Measurements from ENCODE around the gene TBC1D30. TPM values are rescaled to one million over a fixed set of nuclear protein-coding genes. Genes with fewer than 3 reads are reported as not detected.

The TBC1D30 gene
- total RNA-seq, 2 donors from 2014 or later = 68.7 to 91.0 TPM

- DNase-seq = peak; percentile 65 to 92 (median 80)
- H3K27ac ChIP-seq = peak overlapping the region in 1 of 4 donors; percentile 59
- intact Hi-C loops (cut with DNase I) = no loop called here
- WGBS, 2 donors = 25 to 33% methylated on average over 5 of the region's 5 CpGs
- H3K27me3 ChIP-seq = no peaks in the 10 kb centered on the region
- no peak overlapping the region for H3K4me3 ChIP-seq
- no peaks in the 10 kb centered on the region for H3K9me3 ChIP-seq
- no peak for TF ChIP-seq POLR2A (IDR thresholded peaks at IDR 0.05)
- TF ChIP-seq CTCF (IDR thresholded peaks at IDR 0.05) = peak; percentile 46 to 95 (median 88)
- H3K36me3 ChIP-seq (replicated peaks in 1 of 2; ENCODE audit: insufficient read depth in 1 of 2, low read depth in 2 of 2) = no peaks in the 10 kb centered on the region
- H3K4me1 ChIP-seq = peaks cover 11% of the 10 kb centered on the region
- peak; percentile 94 for ATAC-seq
Observed at GRCh38 chr12:64796205-64796845, 28.1 kb upstream of the TBC1D30 start.

GRCh38 chr12:64797156-64797555 lies 27.3 kb upstream of the TBC1D30 start:
- Histone ChIP-seq H3K27ac (peak overlapping the region in 2 of 4 donors; percentile 25 to 55), H3K36me3 (replicated peaks in 1 of 2; ENCODE audit: insufficient read depth in 1 of 2, low read depth in 2 of 2) (no peaks in the 10 kb centered on the region), H3K9me3 (no peaks in the 10 kb centered on the region), H3K27me3 (no peaks in the 10 kb centered on the region), H3K4me3 (no peak overlapping the region), H3K4me1 (peaks cover 11% of the 10 kb centered on the region)
- TF ChIP-seq CTCF (IDR thresholded peaks at IDR 0.05) = no peak
- TF ChIP-seq POLR2A (IDR thresholded peaks at IDR 0.05) = no peak
- DNase-seq (no peak), ATAC-seq (no peak)
- WGBS, 2 donors = 27 to 35% methylated on average over 1 of the region's 1 CpG
- intact Hi-C loops (cut with DNase I) = no loop called here

- ATAC-seq (no peak), DNase-seq (no peak)
- H3K4me3 ChIP-seq = no peak overlapping the region
- intact Hi-C loops (cut with DNase I) = no loop called here
- no peaks in the 10 kb centered on the region for H3K27me3 ChIP-seq
- H3K27ac ChIP-seq = no peak overlapping the region
- no peaks in the 10 kb centered on the region for H3K9me3 ChIP-seq
- no peak for TF ChIP-seq CTCF (IDR thresholded peaks at IDR 0.05)
- no peak for TF ChIP-seq POLR2A (IDR thresholded peaks at IDR 0.05)
- H3K36me3 ChIP-seq (replicated peaks in 1 of 2; ENCODE audit: insufficient read depth in 1 of 2, low read depth in 2 of 2) = no peaks in the 10 kb centered on the region
- H3K4me1 ChIP-seq = peaks cover 11% of the 10 kb centered on the region
Observed at GRCh38 chr12:64798165-64798564, 26.3 kb upstream of the TBC1D30 start.

- H3K4me1 ChIP-seq = peaks cover 11% of the 10 kb centered on the region
- H3K9me3 ChIP-seq = no peaks in the 10 kb centered on the region
- H3K4me3 ChIP-seq = no peak overlapping the region
- ATAC-seq = no peak
- WGBS, 2 donors = 81 to 84% methylated on average over 5 of the region's 5 CpGs
- no peaks in the 10 kb centered on the region for H3K36me3 ChIP-seq (replicated peaks in 1 of 2; ENCODE audit: insufficient read depth in 1 of 2, low read depth in 2 of 2)
- H3K27ac ChIP-seq = no peak overlapping the region
- TF ChIP-seq CTCF (IDR thresholded peaks at IDR 0.05) = no peak
- no peak for TF ChIP-seq POLR2A (IDR thresholded peaks at IDR 0.05)
- intact Hi-C loops (cut with DNase I) = no loop called here
- H3K27me3 ChIP-seq = no peaks in the 10 kb centered on the region
- no peak for DNase-seq
Observed at GRCh38 chr12:64800640-64801039, 23.8 kb upstream of the TBC1D30 start.

GRCh38 chr12:64801381-64801780 lies 23.1 kb upstream of the TBC1D30 start:
- DNase-seq = no peak
- no peak overlapping the region for H3K4me3 ChIP-seq
- H3K36me3 ChIP-seq (replicated peaks in 1 of 2; ENCODE audit: insufficient read depth in 1 of 2, low read depth in 2 of 2) = no peaks in the 10 kb centered on the region
- H3K27me3 ChIP-seq = no peaks in the 10 kb centered on the region
- no peaks in the 10 kb centered on the region for H3K9me3 ChIP-seq
- 65 to 71% methylated on average over 2 of the region's 2 CpGs for WGBS, 2 donors
- intact Hi-C loops (cut with DNase I) = no loop called here
- TF ChIP-seq CTCF (IDR thresholded peaks at IDR 0.05) = no peak
- no peak for TF ChIP-seq POLR2A (IDR thresholded peaks at IDR 0.05)
- H3K4me1 ChIP-seq = peaks cover 9% of the 10 kb centered on the region
- H3K27ac ChIP-seq = no peak overlapping the region
- ATAC-seq = no peak
